Liver (tissue), 9 donors: ENCODE measurements around the gene TPK1. TPM values are rescaled to one million over a fixed set of nuclear protein-coding genes. Genes with fewer than 3 reads are reported as not detected.

ENCODE experiments used
- DNase-seq: peaks from one replicate; pipeline ENCODE4 v3.0.0-alpha.2; 2017; ENCODE audit warnings: low spot score
- H3K27ac ChIP-seq, 2 donors: one replicate each; pipeline ENCODE4 v1.7.0; 2013; ENCODE audit warnings: inconsistent platforms in 2 of 2, low read length in 2 of 2, control low read depth in 1 of 2, low read depth in 1 of 2, mild to moderate bottlenecking in 1 of 2
- H3K27me3 ChIP-seq, 4 donors: one replicate each; pipeline versions ENCODE4 v1.6.1 to v1.7.0; 2013; ENCODE audit warnings: low read length in 3 of 4, inconsistent platforms in 1 of 4, mild to moderate bottlenecking in 1 of 4, moderate library complexity in 1 of 4; ENCODE audit not compliant: control insufficient read depth in 4 of 4, insufficient read depth in 4 of 4
- H3K36me3 ChIP-seq, 4 donors: one replicate each; pipeline versions ENCODE4 v1.6.1 to v1.7.0; 2013; ENCODE audit warnings: low read length in 3 of 4, mild to moderate bottlenecking in 3 of 4, low read depth in 1 of 4, moderate library complexity in 1 of 4; ENCODE audit not compliant: control insufficient read depth in 4 of 4, insufficient read depth in 3 of 4
- H3K4me1 ChIP-seq, 4 donors: one replicate each; pipeline versions ENCODE4 v1.6.1 to v1.7.0; 2013; ENCODE audit warnings: low read length in 3 of 4, mild to moderate bottlenecking in 3 of 4, moderate library complexity in 1 of 4; ENCODE audit not compliant: control insufficient read depth in 4 of 4, insufficient read depth in 4 of 4
- H3K4me3 ChIP-seq, 3 donors: one replicate each; pipeline versions ENCODE4 v1.6.1 to v1.7.0; 2013; ENCODE audit warnings: low read length in 3 of 3, control low read depth in 1 of 3, low read depth in 1 of 3, mild to moderate bottlenecking in 1 of 3
- H3K9ac ChIP-seq, 2 donors: one replicate each; pipeline ENCODE4 v1.7.0; 2013; ENCODE audit warnings: low read length in 2 of 2, mild to moderate bottlenecking in 2 of 2, moderate library complexity in 2 of 2, control low read depth in 1 of 2, low read depth in 1 of 2
- H3K9me3 ChIP-seq, 4 donors: one replicate each; pipeline versions ENCODE4 v1.6.1 to v1.7.0; 2013; ENCODE audit warnings: low read length in 3 of 4; ENCODE audit not compliant: control insufficient read depth in 4 of 4
- EGR1 ChIP-seq, 2 donors: IDR thresholded peaks; 2 replicates each; pipeline ENCODE4 v1.6.1; 2016 to 2018; ENCODE audit warnings: antibody characterized with exemption in 2 of 2, low read depth in 2 of 2
- FOXA1 ChIP-seq: IDR thresholded peaks from 2 replicates; pipeline ENCODE4 v1.6.1; 2016; ENCODE audit warnings: antibody characterized with exemption
- FOXA2 ChIP-seq: IDR thresholded peaks from 2 replicates; pipeline ENCODE4 v1.6.1; 2016; ENCODE audit warnings: antibody characterized with exemption
- GABPA ChIP-seq, 2 donors: IDR thresholded peaks in 1 of 2; conservative IDR thresholded peaks in 1 of 2; 2 replicates each; pipeline ENCODE4 v1.6.1; 2016; ENCODE audit warnings: antibody characterized with exemption in 2 of 2, mild to moderate bottlenecking in 1 of 2, moderate library complexity in 1 of 2
- HNF4A ChIP-seq, 2 donors: conservative IDR thresholded peaks; 2 replicates each; pipeline ENCODE4 v1.6.1; 2016; ENCODE audit warnings: antibody characterized with exemption in 2 of 2, mild to moderate bottlenecking in 2 of 2
- HNF4G ChIP-seq: IDR thresholded peaks from 2 replicates; pipeline ENCODE4 v1.6.1; 2016; ENCODE audit warnings: antibody characterized with exemption
- JUND ChIP-seq, 2 donors: IDR thresholded peaks; 2 replicates each; pipeline ENCODE4 v1.6.1; 2016; ENCODE audit warnings: antibody characterized with exemption in 2 of 2
- NR2F2 ChIP-seq: IDR thresholded peaks from 2 replicates; pipeline ENCODE4 v1.6.1; 2016; ENCODE audit warnings: antibody characterized with exemption
- RAD21 ChIP-seq, 2 donors: IDR thresholded peaks; 2 replicates each; pipeline ENCODE4 v1.6.1; 2016; ENCODE audit warnings: antibody characterized with exemption in 2 of 2, mild to moderate bottlenecking in 2 of 2
- RXRA ChIP-seq, 2 donors: IDR thresholded peaks; 2 replicates each; pipeline ENCODE4 v1.6.1; 2017 to 2018; ENCODE audit warnings: antibody characterized with exemption in 2 of 2, mild to moderate bottlenecking in 1 of 2
- SP1 ChIP-seq: IDR thresholded peaks from 2 replicates; pipeline ENCODE4 v1.6.1; 2018; ENCODE audit warnings: antibody characterized with exemption, mild to moderate bottlenecking
- TAF1 ChIP-seq: conservative IDR thresholded peaks from 2 replicates; pipeline ENCODE4 v1.6.1; 2016; ENCODE audit warnings: antibody characterized with exemption, mild to moderate bottlenecking
- YY1 ChIP-seq: IDR thresholded peaks from 2 replicates; pipeline ENCODE4 v1.6.1; 2016; ENCODE audit warnings: antibody characterized with exemption, mild to moderate bottlenecking
- WGBS: extraction: QIAGEN DNeasy Blood & Tissue Kit; methylation state at CpG from one replicate; pipeline ENCODE4 v1.1.7; 2013; 5-methylcytosine and 5-hydroxymethylcytosine counted together
- polyA plus RNA-seq, 2 donors: library from polyadenylated mRNA; stranded (reverse) in 1 of 2; unstranded in 1 of 2; fragments of 200-250 nt in 1 of 2; fragments of >200 nt in 1 of 2; fragmentation: Nextera tagmentation in 1 of 2; extraction: Ambion mirVana in 1 of 2; gene quantifications; one replicate each; pipeline versions ENCODE4 v1.2.1 to v1.2.3, GENCODE V29; 2013 to 2015
- total RNA-seq, 2 donors: library from RNA; depleted of rRNA; stranded (reverse); fragments of >200 nt; gene quantifications; one replicate each; pipeline ENCODE4 v1.2.3, GENCODE V29; 2014
- TF ChIP-seq, protein P1 (sequence below): IDR thresholded peaks from 2 replicates; pipeline ENCODE4 v1.6.1; 2016; ENCODE audit warnings: antibody characterized with exemption
- TF ChIP-seq, protein P2 (sequence below): fragments of 150-350 bp; IDR thresholded peaks from 2 replicates; pipeline ENCODE4 v1.5.1; 2017; ENCODE audit warnings: improper control_type of control experiment, low read depth, low read length; ENCODE audit not compliant: missing input control
- TF ChIP-seq, protein P3 (sequence below): IDR thresholded peaks from 2 replicates; pipeline ENCODE4 v1.6.1; 2016; ENCODE audit warnings: antibody characterized with exemption
- TF ChIP-seq, protein P4 (sequence below): IDR thresholded peaks from 2 replicates; pipeline ENCODE4 v1.6.1; 2016; ENCODE audit warnings: antibody characterized with exemption, mild to moderate bottlenecking
- donor health status: healthy.
- donor health status: healthy.
- donor health status: healthy.
- donor health status: healthy.
- donor health status: healthy.

TPK1 gene
- total and polyA plus RNA-seq, 4 donors = 2.2 to 7.5 (median 3.3) TPM

DNA sequence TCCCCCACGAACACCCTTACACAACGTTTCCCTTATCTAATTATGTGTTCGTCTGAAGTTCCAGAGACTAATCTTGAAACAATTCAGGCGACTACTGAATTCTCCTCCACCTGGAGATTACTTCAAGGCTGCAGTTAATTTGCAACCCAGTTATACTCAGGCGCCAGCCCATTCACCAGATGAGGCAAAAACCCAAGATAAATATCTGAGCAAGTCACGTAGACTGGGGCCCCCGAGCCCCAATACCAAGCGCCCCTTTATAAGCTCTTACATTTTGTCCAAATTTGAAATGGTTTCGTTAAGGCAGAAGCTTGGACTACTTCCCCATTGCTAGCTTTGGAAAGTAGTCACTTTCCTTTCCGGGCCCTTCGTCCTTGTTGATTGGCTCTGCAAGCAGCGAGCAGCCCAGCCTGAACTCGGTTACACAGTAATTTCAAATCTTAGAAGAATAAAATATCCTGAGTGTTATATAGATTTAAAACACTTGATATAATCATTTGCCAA, 1.2 kb downstream of the TPK1 start:
- no peak for DNase-seq
- peaks cover 4 to 17% (median 9%) of the 10 kb centered on the region in 4 donors for H3K4me1 ChIP-seq
- H3K9ac ChIP-seq = peak overlapping the region; percentile 91 to 99
- H3K27me3 ChIP-seq = no peaks in the 10 kb centered on the region
- H3K36me3 ChIP-seq = no peaks in the 10 kb centered on the region
- peak overlapping the region; percentile 72 to 91 for H3K27ac ChIP-seq
- no peak for TF ChIP-seq FOXA2
- TF ChIP-seq RAD21 (IDR thresholded peaks at IDR 0.05) = no peak
- TF ChIP-seq FOXA1 = no peak
- TF ChIP-seq, protein P1, sequence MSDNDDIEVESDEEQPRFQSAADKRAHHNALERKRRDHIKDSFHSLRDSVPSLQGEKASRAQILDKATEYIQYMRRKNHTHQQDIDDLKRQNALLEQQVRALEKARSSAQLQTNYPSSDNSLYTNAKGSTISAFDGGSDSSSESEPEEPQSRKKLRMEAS = no peak
- no peak for TF ChIP-seq HNF4A (conservative IDR thresholded peaks at IDR 0.05)
- TF ChIP-seq, protein P2, sequence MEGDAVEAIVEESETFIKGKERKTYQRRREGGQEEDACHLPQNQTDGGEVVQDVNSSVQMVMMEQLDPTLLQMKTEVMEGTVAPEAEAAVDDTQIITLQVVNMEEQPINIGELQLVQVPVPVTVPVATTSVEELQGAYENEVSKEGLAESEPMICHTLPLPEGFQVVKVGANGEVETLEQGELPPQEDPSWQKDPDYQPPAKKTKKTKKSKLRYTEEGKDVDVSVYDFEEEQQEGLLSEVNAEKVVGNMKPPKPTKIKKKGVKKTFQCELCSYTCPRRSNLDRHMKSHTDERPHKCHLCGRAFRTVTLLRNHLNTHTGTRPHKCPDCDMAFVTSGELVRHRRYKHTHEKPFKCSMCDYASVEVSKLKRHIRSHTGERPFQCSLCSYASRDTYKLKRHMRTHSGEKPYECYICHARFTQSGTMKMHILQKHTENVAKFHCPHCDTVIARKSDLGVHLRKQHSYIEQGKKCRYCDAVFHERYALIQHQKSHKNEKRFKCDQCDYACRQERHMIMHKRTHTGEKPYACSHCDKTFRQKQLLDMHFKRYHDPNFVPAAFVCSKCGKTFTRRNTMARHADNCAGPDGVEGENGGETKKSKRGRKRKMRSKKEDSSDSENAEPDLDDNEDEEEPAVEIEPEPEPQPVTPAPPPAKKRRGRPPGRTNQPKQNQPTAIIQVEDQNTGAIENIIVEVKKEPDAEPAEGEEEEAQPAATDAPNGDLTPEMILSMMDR = no peak
- no peak for TF ChIP-seq TAF1
- TF ChIP-seq EGR1 (IDR thresholded peaks at IDR 0.05; ENCODE audit: low read depth in 2 of 2) = no peak
- no peak for TF ChIP-seq NR2F2
- TF ChIP-seq, protein P3, sequence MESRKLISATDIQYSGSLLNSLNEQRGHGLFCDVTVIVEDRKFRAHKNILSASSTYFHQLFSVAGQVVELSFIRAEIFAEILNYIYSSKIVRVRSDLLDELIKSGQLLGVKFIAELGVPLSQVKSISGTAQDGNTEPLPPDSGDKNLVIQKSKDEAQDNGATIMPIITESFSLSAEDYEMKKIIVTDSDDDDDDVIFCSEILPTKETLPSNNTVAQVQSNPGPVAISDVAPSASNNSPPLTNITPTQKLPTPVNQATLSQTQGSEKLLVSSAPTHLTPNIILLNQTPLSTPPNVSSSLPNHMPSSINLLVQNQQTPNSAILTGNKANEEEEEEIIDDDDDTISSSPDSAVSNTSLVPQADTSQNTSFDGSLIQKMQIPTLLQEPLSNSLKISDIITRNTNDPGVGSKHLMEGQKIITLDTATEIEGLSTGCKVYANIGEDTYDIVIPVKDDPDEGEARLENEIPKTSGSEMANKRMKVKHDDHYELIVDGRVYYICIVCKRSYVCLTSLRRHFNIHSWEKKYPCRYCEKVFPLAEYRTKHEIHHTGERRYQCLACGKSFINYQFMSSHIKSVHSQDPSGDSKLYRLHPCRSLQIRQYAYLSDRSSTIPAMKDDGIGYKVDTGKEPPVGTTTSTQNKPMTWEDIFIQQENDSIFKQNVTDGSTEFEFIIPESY = no peak
- TF ChIP-seq HNF4G = no peak
- H3K9me3 ChIP-seq = peaks cover 2 to 4% (median 3%) of the 10 kb centered on the region in 4 donors
- WGBS = 28% methylated on average over 13 of the region's 13 CpGs
- peak overlapping the region; percentile 71 to 83 (median 82) for H3K4me3 ChIP-seq

DNA sequence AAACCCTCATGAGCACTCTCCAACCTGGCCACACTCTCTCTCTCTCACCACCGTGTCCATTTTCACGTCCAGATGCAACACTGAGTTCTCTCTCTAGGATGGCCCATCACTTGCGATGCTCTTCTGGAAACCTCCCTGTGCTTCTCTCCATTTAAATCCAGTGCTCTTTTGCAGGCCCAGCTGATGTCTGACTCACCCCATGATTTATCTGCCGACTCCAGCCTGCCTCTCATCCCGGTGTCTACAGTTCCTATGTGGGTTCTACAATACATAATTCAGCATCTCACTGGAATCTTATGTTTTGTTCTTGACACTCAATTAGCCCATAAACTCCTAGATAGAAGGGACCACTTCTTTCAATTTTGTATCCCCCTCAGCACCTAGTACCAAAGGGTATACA, 5.0 kb downstream of the TPK1 start:
- DNase-seq = no peak
- Histone ChIP-seq H3K27me3 (no peaks in the 10 kb centered on the region), H3K4me1 (peaks cover 4 to 17% (median 8%) of the 10 kb centered on the region in 4 donors), H3K36me3 (no peaks in the 10 kb centered on the region), H3K9me3 (no peaks in the 10 kb centered on the region), H3K4me3 (no peak overlapping the region), H3K27ac (no peak overlapping the region), H3K9ac (no peak overlapping the region)
- 98% methylated on average over 5 of the region's 5 CpGs for WGBS
- TF ChIP-seq GABPA (IDR thresholded peaks at IDR 0.05 in 1 of 2, conservative IDR thresholded peaks at IDR 0.05 in 1 of 2) (no peak), FOXA2 (no peak), SP1 (no peak), RXRA (IDR thresholded peaks at IDR 0.05) (no peak), TAF1 (no peak), JUND (IDR thresholded peaks at IDR 0.05) (no peak), YY1 (no peak)
- TF ChIP-seq, protein P2 = no peak
- TF ChIP-seq, protein P4, sequence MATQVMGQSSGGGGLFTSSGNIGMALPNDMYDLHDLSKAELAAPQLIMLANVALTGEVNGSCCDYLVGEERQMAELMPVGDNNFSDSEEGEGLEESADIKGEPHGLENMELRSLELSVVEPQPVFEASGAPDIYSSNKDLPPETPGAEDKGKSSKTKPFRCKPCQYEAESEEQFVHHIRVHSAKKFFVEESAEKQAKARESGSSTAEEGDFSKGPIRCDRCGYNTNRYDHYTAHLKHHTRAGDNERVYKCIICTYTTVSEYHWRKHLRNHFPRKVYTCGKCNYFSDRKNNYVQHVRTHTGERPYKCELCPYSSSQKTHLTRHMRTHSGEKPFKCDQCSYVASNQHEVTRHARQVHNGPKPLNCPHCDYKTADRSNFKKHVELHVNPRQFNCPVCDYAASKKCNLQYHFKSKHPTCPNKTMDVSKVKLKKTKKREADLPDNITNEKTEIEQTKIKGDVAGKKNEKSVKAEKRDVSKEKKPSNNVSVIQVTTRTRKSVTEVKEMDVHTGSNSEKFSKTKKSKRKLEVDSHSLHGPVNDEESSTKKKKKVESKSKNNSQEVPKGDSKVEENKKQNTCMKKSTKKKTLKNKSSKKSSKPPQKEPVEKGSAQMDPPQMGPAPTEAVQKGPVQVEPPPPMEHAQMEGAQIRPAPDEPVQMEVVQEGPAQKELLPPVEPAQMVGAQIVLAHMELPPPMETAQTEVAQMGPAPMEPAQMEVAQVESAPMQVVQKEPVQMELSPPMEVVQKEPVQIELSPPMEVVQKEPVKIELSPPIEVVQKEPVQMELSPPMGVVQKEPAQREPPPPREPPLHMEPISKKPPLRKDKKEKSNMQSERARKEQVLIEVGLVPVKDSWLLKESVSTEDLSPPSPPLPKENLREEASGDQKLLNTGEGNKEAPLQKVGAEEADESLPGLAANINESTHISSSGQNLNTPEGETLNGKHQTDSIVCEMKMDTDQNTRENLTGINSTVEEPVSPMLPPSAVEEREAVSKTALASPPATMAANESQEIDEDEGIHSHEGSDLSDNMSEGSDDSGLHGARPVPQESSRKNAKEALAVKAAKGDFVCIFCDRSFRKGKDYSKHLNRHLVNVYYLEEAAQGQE = no peak
- TF ChIP-seq, protein P1 = no peak
